ENCODE data around the gene SGPP2. TPM values are rescaled to one million over a fixed set of nuclear protein-coding genes. Genes with fewer than 3 reads are reported as not detected.

The SGPP2 gene
- total RNA-seq, 5 donors from 2014 or later (not counting 1 experiment from before 2014, with no cell fraction given) = 2.2 to 4.0 (median 3.3) TPM

GRCh38 chr2:222506230-222506935, 82.0 kb downstream of the SGPP2 start:
- Histone ChIP-seq H3K27me3 (replicated peaks in 1 of 2; ENCODE audit: control insufficient read depth in 2 of 2, extremely low read depth in 1 of 2, insufficient read depth in 2 of 2, low read length in 1 of 2) (peaks cover 0 to 2% of the 10 kb centered on the region in 2 experiments), H3K9me3 (no peaks in the 10 kb centered on the region), H3K27ac (ENCODE audit: low read length) (no peak overlapping the region), H3K4me1 (ENCODE audit: control insufficient read depth in 1 of 2, extremely low read depth in 1 of 2, insufficient read depth in 2 of 2, low read length in 2 of 2) (no peaks in the 10 kb centered on the region), H3K4me3 (ENCODE audit: control insufficient read depth in 1 of 2, extremely low read depth in 1 of 2, low read length in 1 of 2) (no peak overlapping the region), H3K36me3 (ENCODE audit: control insufficient read depth in 2 of 2, extremely low read depth in 1 of 2, insufficient read depth in 1 of 2, low read length in 1 of 2) (no peaks in the 10 kb centered on the region)
- Mint-ChIP-seq H3K27ac (no peak overlapping the region), H3K36me3 (peaks cover 2% of the 10 kb centered on the region), H3K4me1 (peaks cover 0 to 8% (median 0%) of the 10 kb centered on the region in 3 donors), H3K27me3 (peaks cover 0 to 11% of the 10 kb centered on the region in 2 donors), H3K4me3 (no peak overlapping the region), H3K9me3 (peaks cover 0 to 5% (median 0%) of the 10 kb centered on the region in 3 donors)
- CTCF ChIA-PET = no interaction called here
- DNase-seq = no peak
- POLR2A ChIA-PET = no interaction called here
- 100% methylated on average over 1 of the region's 5 CpGs for WGBS (ENCODE audit: insufficient coverage)
- no peak for ATAC-seq (replicated peaks in 1 of 4)

DNA sequence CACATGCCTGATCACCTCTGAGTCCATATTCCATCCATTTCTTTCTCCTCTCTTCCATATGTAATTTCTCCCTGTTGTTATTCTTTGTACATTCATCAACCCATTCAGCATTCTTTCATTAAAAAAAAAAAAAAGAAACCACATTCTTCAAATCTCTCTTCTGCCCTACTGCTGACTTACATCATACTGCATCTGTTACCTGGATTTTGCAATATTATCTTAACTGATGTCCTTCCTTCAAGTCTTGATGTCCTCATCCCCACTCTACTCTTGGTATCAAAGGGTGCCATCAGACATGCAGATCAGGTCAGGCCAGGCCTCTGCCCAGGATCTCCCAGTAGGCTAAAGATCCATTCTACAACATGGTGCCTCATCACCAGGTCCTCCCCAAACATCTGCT, 90.6 kb downstream of the SGPP2 start:
- peaks cover 0 to 17% of the 10 kb centered on the region in 2 donors for H3K27me3 Mint-ChIP-seq
- ChIA-PET CTCF (no interaction called here), POLR2A (no interaction called here)
- H3K4me1 ChIP-seq (ENCODE audit: control insufficient read depth in 1 of 2, extremely low read depth in 1 of 2, insufficient read depth in 2 of 2, low read length in 2 of 2) = no peaks in the 10 kb centered on the region
- H3K27me3 ChIP-seq (replicated peaks in 1 of 2; ENCODE audit: control insufficient read depth in 2 of 2, extremely low read depth in 1 of 2, insufficient read depth in 2 of 2, low read length in 1 of 2) = peaks cover 0 to 6% of the 10 kb centered on the region in 2 experiments
- DNase-seq (no peak), ATAC-seq (replicated peaks in 1 of 4) (no peak)
- H3K36me3 ChIP-seq (ENCODE audit: control insufficient read depth in 2 of 2, extremely low read depth in 1 of 2, insufficient read depth in 1 of 2, low read length in 1 of 2) = no peaks in the 10 kb centered on the region
- H3K9me3 ChIP-seq = no peaks in the 10 kb centered on the region
- no peaks in the 10 kb centered on the region for H3K36me3 Mint-ChIP-seq
- H3K27ac Mint-ChIP-seq = no peak overlapping the region
- no peak overlapping the region for H3K4me3 ChIP-seq (ENCODE audit: control insufficient read depth in 1 of 2, extremely low read depth in 1 of 2, low read length in 1 of 2)
- no peaks in the 10 kb centered on the region for H3K4me1 Mint-ChIP-seq
- peaks cover 0 to 6% (median 0%) of the 10 kb centered on the region in 3 donors for H3K9me3 Mint-ChIP-seq
- no peak overlapping the region for H3K4me3 Mint-ChIP-seq
- H3K27ac ChIP-seq (ENCODE audit: low read length) = no peak overlapping the region

GRCh38 chr2:222518570-222519381, 94.4 kb downstream of the SGPP2 start:
- ChIA-PET CTCF (no interaction called here), POLR2A (no interaction called here)
- Mint-ChIP-seq H3K9me3 (peaks cover 0 to 3% (median 0%) of the 10 kb centered on the region in 3 donors), H3K4me3 (no peak overlapping the region), H3K27me3 (peaks cover 0 to 13% of the 10 kb centered on the region in 2 donors), H3K36me3 (peaks cover 3% of the 10 kb centered on the region), H3K4me1 (no peaks in the 10 kb centered on the region), H3K27ac (no peak overlapping the region)
- DNase-seq (no peak), ATAC-seq (replicated peaks in 1 of 4) (no peak)
- WGBS (ENCODE audit: insufficient coverage) = 78% methylated on average over 1 of the region's 8 CpGs
- Histone ChIP-seq H3K4me1 (ENCODE audit: control insufficient read depth in 1 of 2, extremely low read depth in 1 of 2, insufficient read depth in 2 of 2, low read length in 2 of 2) (no peaks in the 10 kb centered on the region), H3K36me3 (ENCODE audit: control insufficient read depth in 2 of 2, extremely low read depth in 1 of 2, insufficient read depth in 1 of 2, low read length in 1 of 2) (no peaks in the 10 kb centered on the region), H3K27ac (ENCODE audit: low read length) (no peak overlapping the region), H3K9me3 (no peaks in the 10 kb centered on the region), H3K27me3 (replicated peaks in 1 of 2; ENCODE audit: control insufficient read depth in 2 of 2, extremely low read depth in 1 of 2, insufficient read depth in 2 of 2, low read length in 1 of 2) (peaks cover 0 to 6% of the 10 kb centered on the region in 2 experiments), H3K4me3 (ENCODE audit: control insufficient read depth in 1 of 2, extremely low read depth in 1 of 2, low read length in 1 of 2) (no peak overlapping the region)

GRCh38 chr2:222521099-222521498, 96.8 kb downstream of the SGPP2 start:
- Mint-ChIP-seq H3K4me3 (no peak overlapping the region), H3K36me3 (peaks cover 11% of the 10 kb centered on the region), H3K27me3 (peaks cover 0 to 14% of the 10 kb centered on the region in 2 donors), H3K9me3 (peaks cover 0 to 3% (median 0%) of the 10 kb centered on the region in 3 donors), H3K4me1 (no peaks in the 10 kb centered on the region), H3K27ac (no peak overlapping the region)
- no peaks in the 10 kb centered on the region for H3K27me3 ChIP-seq (replicated peaks in 1 of 2; ENCODE audit: control insufficient read depth in 2 of 2, extremely low read depth in 1 of 2, insufficient read depth in 2 of 2, low read length in 1 of 2)
- ATAC-seq (replicated peaks in 1 of 4) = no peak
- H3K4me1 ChIP-seq (ENCODE audit: control insufficient read depth in 1 of 2, extremely low read depth in 1 of 2, insufficient read depth in 2 of 2, low read length in 2 of 2) = no peaks in the 10 kb centered on the region
- H3K27ac ChIP-seq (ENCODE audit: low read length) = no peak overlapping the region
- no peaks in the 10 kb centered on the region for H3K36me3 ChIP-seq (ENCODE audit: control insufficient read depth in 2 of 2, extremely low read depth in 1 of 2, insufficient read depth in 1 of 2, low read length in 1 of 2)
- CTCF ChIA-PET = no interaction called here
- DNase-seq = no peak
- POLR2A ChIA-PET = no interaction called here
- no peak overlapping the region for H3K4me3 ChIP-seq (ENCODE audit: control insufficient read depth in 1 of 2, extremely low read depth in 1 of 2, low read length in 1 of 2)
- H3K9me3 ChIP-seq = no peaks in the 10 kb centered on the region
- 40% methylated on average over 1 of the region's 3 CpGs for WGBS (ENCODE audit: insufficient coverage)

DNA sequence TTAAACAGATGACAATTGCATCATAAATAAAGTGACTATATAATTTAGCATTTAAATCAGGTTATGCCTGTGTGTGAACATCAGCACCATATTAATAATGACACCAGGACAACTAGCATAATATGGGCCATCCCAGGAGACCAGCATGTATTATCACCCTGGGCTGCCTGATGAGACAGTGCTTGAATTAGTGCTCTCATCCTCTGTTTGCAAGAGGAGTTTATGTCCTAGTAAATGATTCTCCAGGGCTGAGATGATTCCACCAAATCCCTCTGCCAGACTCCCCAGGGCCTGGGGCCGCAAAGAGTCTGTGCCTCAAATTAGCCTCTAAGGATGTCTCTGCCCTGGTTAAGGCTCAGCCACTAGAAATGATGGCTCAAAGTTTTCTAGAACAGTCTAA, 97.7 kb downstream of the SGPP2 start:
- H3K4me3 Mint-ChIP-seq = no peak overlapping the region
- no CpG with 5 or more reads among the region's 1 CpG for WGBS (ENCODE audit: insufficient coverage)
- H3K9me3 ChIP-seq = no peaks in the 10 kb centered on the region
- H3K27ac ChIP-seq (ENCODE audit: low read length) = no peak overlapping the region
- H3K27ac Mint-ChIP-seq = no peak overlapping the region
- no peaks in the 10 kb centered on the region for H3K4me1 Mint-ChIP-seq
- peaks cover 2 to 3% (median 3%) of the 10 kb centered on the region in 3 donors for H3K9me3 Mint-ChIP-seq
- peaks cover 0 to 9% of the 10 kb centered on the region in 2 donors for H3K27me3 Mint-ChIP-seq
- H3K27me3 ChIP-seq (replicated peaks in 1 of 2; ENCODE audit: control insufficient read depth in 2 of 2, extremely low read depth in 1 of 2, insufficient read depth in 2 of 2, low read length in 1 of 2) = no peaks in the 10 kb centered on the region
- CTCF ChIA-PET = no interaction called here
- peaks cover 15% of the 10 kb centered on the region for H3K36me3 Mint-ChIP-seq
- no peaks in the 10 kb centered on the region for H3K36me3 ChIP-seq (ENCODE audit: control insufficient read depth in 2 of 2, extremely low read depth in 1 of 2, insufficient read depth in 1 of 2, low read length in 1 of 2)
- ATAC-seq (replicated peaks in 1 of 4) (no peak), DNase-seq (no peak)
- POLR2A ChIA-PET = no interaction called here
- H3K4me1 ChIP-seq (ENCODE audit: control insufficient read depth in 1 of 2, extremely low read depth in 1 of 2, insufficient read depth in 2 of 2, low read length in 2 of 2) = no peaks in the 10 kb centered on the region
- no peak overlapping the region for H3K4me3 ChIP-seq (ENCODE audit: control insufficient read depth in 1 of 2, extremely low read depth in 1 of 2, low read length in 1 of 2)

DNA sequence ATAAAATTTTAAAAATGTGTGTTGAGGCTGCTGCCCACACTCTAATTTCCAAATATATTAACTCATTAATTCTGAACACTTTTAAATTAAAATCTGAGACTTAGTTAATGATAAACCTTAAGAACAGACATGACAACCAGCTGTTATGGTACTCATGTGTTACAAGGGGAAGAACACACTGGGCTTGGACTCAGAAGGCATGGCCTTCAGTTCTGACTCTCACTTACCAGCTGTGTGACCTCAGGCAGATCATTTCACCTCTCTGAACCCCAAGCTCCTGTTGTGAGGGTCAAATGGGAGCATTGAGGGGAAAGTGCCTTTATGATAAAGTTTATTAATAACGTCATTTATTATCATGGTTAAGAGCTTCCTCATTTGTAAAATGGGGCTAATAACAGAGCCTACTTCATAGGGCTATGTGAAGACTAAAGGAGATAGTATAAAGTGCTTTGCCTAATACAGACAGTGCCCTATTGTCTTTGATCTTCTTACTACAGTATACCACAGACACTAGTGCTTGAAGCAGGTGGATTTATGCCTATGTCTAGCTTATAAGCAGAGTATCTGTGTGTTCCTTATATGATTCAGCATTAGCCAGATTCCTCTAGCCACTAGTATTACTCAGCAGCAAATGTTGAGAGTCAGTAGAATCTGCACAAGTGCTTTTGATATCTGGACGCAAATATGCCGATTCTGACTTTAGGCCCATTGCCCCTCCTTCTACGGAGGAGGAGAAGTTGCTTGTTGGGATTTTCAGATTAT, 99.6 kb downstream of the SGPP2 start:
- peaks cover 2 to 3% (median 3%) of the 10 kb centered on the region in 3 donors for H3K9me3 Mint-ChIP-seq
- Histone ChIP-seq H3K27ac (ENCODE audit: low read length) (no peak overlapping the region), H3K4me3 (ENCODE audit: control insufficient read depth in 1 of 2, extremely low read depth in 1 of 2, low read length in 1 of 2) (no peak overlapping the region), H3K9me3 (no peaks in the 10 kb centered on the region), H3K27me3 (replicated peaks in 1 of 2; ENCODE audit: control insufficient read depth in 2 of 2, extremely low read depth in 1 of 2, insufficient read depth in 2 of 2, low read length in 1 of 2) (no peaks in the 10 kb centered on the region), H3K4me1 (ENCODE audit: control insufficient read depth in 1 of 2, extremely low read depth in 1 of 2, insufficient read depth in 2 of 2, low read length in 2 of 2) (no peaks in the 10 kb centered on the region), H3K36me3 (ENCODE audit: control insufficient read depth in 2 of 2, extremely low read depth in 1 of 2, insufficient read depth in 1 of 2, low read length in 1 of 2) (no peaks in the 10 kb centered on the region)
- peaks cover 15% of the 10 kb centered on the region for H3K36me3 Mint-ChIP-seq
- no peak overlapping the region for H3K27ac Mint-ChIP-seq
- H3K4me1 Mint-ChIP-seq = no peaks in the 10 kb centered on the region
- ATAC-seq (replicated peaks in 1 of 4) (no peak), DNase-seq (no peak)
- POLR2A ChIA-PET = interaction anchor here in 1 of 2 donors (0.5 kb wide), 1 partner anchor 28 kb away, joined by 3 read pairs; no protein-coding TSS in a partner anchor
- H3K4me3 Mint-ChIP-seq = no peak overlapping the region
- CTCF ChIA-PET = no interaction called here
- no CpG with 5 or more reads among the region's 4 CpGs for WGBS (ENCODE audit: insufficient coverage)
- peaks cover 0 to 3% of the 10 kb centered on the region in 2 donors for H3K27me3 Mint-ChIP-seq
